ENCODE data around the gene FUT6. TPM values are rescaled to one million over a fixed set of nuclear protein-coding genes. Genes with fewer than 3 reads are reported as not detected.

FUT6 gene
- total and polyA plus RNA-seq, 2 experiments from 2014 or later, result not detected

- DNase-seq, result no peak
- Histone ChIP-seq H3F3A (ENCODE audit: insufficient read depth) (no peaks in the 10 kb centered on the region), H3K4me2 (ENCODE audit: unreplicated experiment) (no peak overlapping the region), H3K27me3 (replicated peaks; ENCODE audit: insufficient read depth) (no peaks in the 10 kb centered on the region), H3K4me3 (no peak overlapping the region), H3K4me1 (ENCODE audit: insufficient read depth) (no peaks in the 10 kb centered on the region), H3K27ac (no peak overlapping the region), H2AFZ (no peak overlapping the region), H3K9me3 (ENCODE audit: low read depth) (no peaks in the 10 kb centered on the region), H4K20me1 (ENCODE audit: insufficient read depth) (no peaks in the 10 kb centered on the region), H3K79me2 (ENCODE audit: insufficient read depth) (peaks cover 15% of the 10 kb centered on the region), H3K9me2 (ENCODE audit: insufficient read depth) (no peaks in the 10 kb centered on the region), H3K9ac (no peak overlapping the region), H3K36me3 (ENCODE audit: low read depth) (peaks cover 6% of the 10 kb centered on the region; the same call in 1 of the 2 replicates)
- 89 to 93% methylated on average over 4 to 5 of the region's 5 CpGs for WGBS, 2 experiments (ENCODE audit: low coverage in 1 of 2, low lambda C conversion rate in 2 of 2, missing lambda C conversion rate in 2 of 2)
- in situ Hi-C loops (cut with MboI), result no loop called here
- no peak for TF ChIP-seq EZH2phosphoT487 (IDR thresholded peaks at IDR 0.05; ENCODE audit: insufficient read depth, low read depth)
- TF ChIP-seq EZH2 (IDR thresholded peaks at IDR 0.05; ENCODE audit: insufficient read depth, poor library complexity, severe bottlenecking), result no peak
Observed at GRCh38 chr19:5788422-5788821, 51.1 kb downstream of the FUT6 start.

DNA sequence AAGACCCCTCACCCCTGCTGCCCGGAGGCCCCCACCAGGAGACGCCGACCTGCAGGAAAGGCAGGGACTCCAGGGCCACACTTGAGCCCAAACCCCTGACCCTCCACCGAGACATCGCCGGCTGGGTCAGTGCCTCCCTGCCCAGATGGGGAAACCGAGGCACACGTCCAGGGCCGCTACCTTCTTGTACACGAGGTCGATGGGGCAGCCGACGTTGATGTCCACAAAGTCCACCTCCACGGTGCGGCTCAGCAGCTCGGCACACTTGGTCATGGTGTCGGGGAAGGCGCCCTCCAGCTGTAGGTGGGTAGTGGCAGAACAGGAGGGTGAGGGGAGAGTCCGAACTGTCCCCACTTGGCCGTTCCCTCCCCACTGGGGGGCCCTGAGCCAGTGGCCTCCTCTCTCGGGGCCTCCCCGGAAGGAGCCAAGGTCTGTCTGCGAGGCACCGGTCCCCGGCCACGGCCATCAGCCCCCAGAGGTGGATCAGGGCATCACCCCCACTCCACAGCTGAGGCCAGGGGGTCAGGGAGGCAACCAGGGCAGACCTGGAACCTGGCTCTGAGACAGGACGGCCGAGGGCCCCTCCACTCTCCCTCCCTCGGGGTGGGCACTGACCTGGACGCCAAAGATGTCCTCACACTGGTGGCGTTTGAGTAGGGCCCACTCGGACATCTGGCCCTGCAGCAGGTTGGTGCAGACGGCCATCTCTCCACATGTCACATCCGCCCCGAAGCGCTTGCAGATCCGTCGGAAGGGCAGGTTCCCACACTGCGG, 51.9 kb downstream of the FUT6 start:
- Histone ChIP-seq H3K9me2 (ENCODE audit: insufficient read depth) (no peaks in the 10 kb centered on the region), H3K4me3 (no peak overlapping the region), H3K4me2 (ENCODE audit: unreplicated experiment) (no peak overlapping the region), H3F3A (ENCODE audit: insufficient read depth) (no peaks in the 10 kb centered on the region), H3K27me3 (replicated peaks; ENCODE audit: insufficient read depth) (no peaks in the 10 kb centered on the region), H3K27ac (no peak overlapping the region), H4K20me1 (ENCODE audit: insufficient read depth) (no peaks in the 10 kb centered on the region), H3K4me1 (ENCODE audit: insufficient read depth) (no peaks in the 10 kb centered on the region), H3K9me3 (ENCODE audit: low read depth) (no peaks in the 10 kb centered on the region), H3K79me2 (ENCODE audit: insufficient read depth) (peaks cover 15% of the 10 kb centered on the region), H3K9ac (no peak overlapping the region), H3K36me3 (ENCODE audit: low read depth) (peaks cover 6% of the 10 kb centered on the region; the same call in 1 of the 2 replicates), H2AFZ (no peak overlapping the region)
- in situ Hi-C loops (cut with MboI), result no loop called here
- 87 to 90% methylated on average over 35 to 39 of the region's 39 CpGs for WGBS, 2 experiments (ENCODE audit: low coverage in 1 of 2, low lambda C conversion rate in 2 of 2, missing lambda C conversion rate in 2 of 2)
- TF ChIP-seq EZH2phosphoT487 (IDR thresholded peaks at IDR 0.05; ENCODE audit: insufficient read depth, low read depth) (no peak), EZH2 (IDR thresholded peaks at IDR 0.05; ENCODE audit: insufficient read depth, poor library complexity, severe bottlenecking) (no peak)
- no peak for DNase-seq

- in situ Hi-C loops (cut with MboI), result no loop called here
- Histone ChIP-seq H3K27me3 (replicated peaks; ENCODE audit: insufficient read depth) (no peaks in the 10 kb centered on the region), H3K27ac (no peak overlapping the region), H2AFZ (no peak overlapping the region), H3K4me2 (ENCODE audit: unreplicated experiment) (no peak overlapping the region), H3K9ac (no peak overlapping the region), H3K79me2 (ENCODE audit: insufficient read depth) (peaks cover 15% of the 10 kb centered on the region), H3K36me3 (ENCODE audit: low read depth) (peaks cover 6% of the 10 kb centered on the region; the same call in 1 of the 2 replicates), H3K4me3 (no peak overlapping the region), H3K9me2 (ENCODE audit: insufficient read depth) (no peaks in the 10 kb centered on the region), H3K4me1 (ENCODE audit: insufficient read depth) (no peaks in the 10 kb centered on the region), H4K20me1 (ENCODE audit: insufficient read depth) (no peaks in the 10 kb centered on the region), H3F3A (ENCODE audit: insufficient read depth) (no peaks in the 10 kb centered on the region), H3K9me3 (ENCODE audit: low read depth) (no peaks in the 10 kb centered on the region)
- WGBS, 2 experiments (ENCODE audit: low coverage in 1 of 2, low lambda C conversion rate in 2 of 2, missing lambda C conversion rate in 2 of 2), result 91% methylated on average over 28 to 44 of the region's 44 CpGs
- TF ChIP-seq EZH2phosphoT487 (IDR thresholded peaks at IDR 0.05; ENCODE audit: insufficient read depth, low read depth) (no peak), EZH2 (IDR thresholded peaks at IDR 0.05; ENCODE audit: insufficient read depth, poor library complexity, severe bottlenecking) (no peak)
- no peak for DNase-seq
Observed at GRCh38 chr19:5786593-5787408, 52.7 kb downstream of the FUT6 start.

DNA sequence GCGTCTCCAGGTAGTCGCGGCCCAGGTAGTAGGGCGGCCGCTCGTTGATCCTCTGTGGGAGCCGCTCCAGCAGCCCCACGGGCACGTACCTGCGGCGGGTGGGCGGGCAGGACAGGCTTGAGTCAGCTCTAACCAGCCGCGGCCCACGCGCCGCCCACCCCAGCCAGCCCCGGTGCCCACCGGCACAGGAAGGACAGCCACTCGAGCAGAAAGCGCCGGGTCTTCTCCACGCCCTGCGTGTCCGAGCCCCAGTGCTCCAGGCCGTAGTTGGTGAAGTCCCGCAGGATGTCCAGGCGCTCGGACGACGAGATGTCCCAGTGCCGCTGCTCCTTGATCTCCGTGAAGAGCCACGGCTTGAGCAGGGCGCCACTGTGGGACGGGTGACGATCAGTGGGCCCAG, 54.1 kb downstream of the FUT6 start:
- no peak overlapping the region for H3K27ac ChIP-seq
- no peak for DNase-seq
- no peaks in the 10 kb centered on the region for H3K9me3 ChIP-seq (ENCODE audit: low read depth)
- H3K79me2 ChIP-seq (ENCODE audit: insufficient read depth), result peaks cover 15% of the 10 kb centered on the region
- H2AFZ ChIP-seq, result no peak overlapping the region
- H4K20me1 ChIP-seq (ENCODE audit: insufficient read depth), result no peaks in the 10 kb centered on the region
- TF ChIP-seq EZH2phosphoT487 (IDR thresholded peaks at IDR 0.05; ENCODE audit: insufficient read depth, low read depth), result no peak
- TF ChIP-seq EZH2 (IDR thresholded peaks at IDR 0.05; ENCODE audit: insufficient read depth, poor library complexity, severe bottlenecking), result no peak
- no peak overlapping the region for H3K4me2 ChIP-seq (ENCODE audit: unreplicated experiment)
- H3F3A ChIP-seq (ENCODE audit: insufficient read depth), result no peaks in the 10 kb centered on the region
- H3K36me3 ChIP-seq (ENCODE audit: low read depth), result peaks cover 6% of the 10 kb centered on the region; the same call in 1 of the 2 replicates
- WGBS, 2 experiments (ENCODE audit: low coverage in 1 of 2, low lambda C conversion rate in 2 of 2, missing lambda C conversion rate in 2 of 2), result 96 to 98% methylated on average over 26 to 37 of the region's 37 CpGs
- no peaks in the 10 kb centered on the region for H3K27me3 ChIP-seq (replicated peaks; ENCODE audit: insufficient read depth)
- no peak overlapping the region for H3K4me3 ChIP-seq
- H3K9ac ChIP-seq, result no peak overlapping the region
- H3K4me1 ChIP-seq (ENCODE audit: insufficient read depth), result no peaks in the 10 kb centered on the region
- in situ Hi-C loops (cut with MboI), result no loop called here
- H3K9me2 ChIP-seq (ENCODE audit: insufficient read depth), result no peaks in the 10 kb centered on the region

All from GM23248 (cell line).